GM19328 (cell line): ENCODE measurements around the gene DDX55.

Experiments used
- ATAC-seq: cut with Tn5 transposase; IDR thresholded peaks from one replicate; pipeline ENCODE4 v1.9.1; 2021; ENCODE audit warnings: mild to moderate bottlenecking, moderate library complexity; ENCODE audit not compliant: unreplicated experiment

DDX55 gene

DNA sequence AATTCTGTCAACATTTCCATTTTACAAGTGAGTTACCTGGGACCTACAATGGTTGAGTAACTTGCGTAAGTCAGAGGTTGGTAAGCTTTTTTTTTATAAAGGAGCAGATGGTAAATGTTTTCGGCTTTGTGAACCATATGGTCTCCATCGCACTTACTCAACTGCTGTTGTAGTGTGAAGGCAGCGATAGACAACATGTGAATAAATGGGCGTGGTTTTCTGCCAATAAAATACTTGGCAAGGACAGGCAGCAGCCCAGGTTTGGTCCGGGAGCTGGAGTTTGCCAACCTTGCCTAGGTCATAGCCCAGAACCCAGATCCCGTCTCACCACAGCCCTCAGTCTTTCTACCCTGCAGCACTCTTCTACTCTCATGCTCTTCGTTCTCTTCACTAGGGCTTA is 6.3 kb downstream of the DDX55 start:
- ATAC-seq, result no peak

DNA sequence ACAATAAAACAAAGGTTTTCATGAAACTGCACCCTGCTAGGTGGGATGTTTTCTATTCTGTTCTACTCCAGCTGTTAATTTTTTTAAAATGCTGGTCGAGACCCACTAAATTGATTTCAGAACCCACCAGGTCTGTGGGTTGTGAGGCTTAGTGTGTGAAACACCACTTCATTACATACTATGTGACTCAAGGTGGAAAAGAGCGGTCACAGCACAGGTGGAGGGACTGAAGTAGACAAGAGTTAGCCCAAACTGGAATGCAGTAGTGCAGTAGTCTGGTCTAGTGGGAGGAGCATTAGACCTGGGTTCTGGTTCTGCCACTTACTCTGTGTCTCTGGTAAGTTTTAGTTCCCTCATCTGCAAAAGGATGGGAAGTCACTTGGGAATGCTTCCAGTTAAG is 12.2 kb downstream of the DDX55 start:
- no peak for ATAC-seq

DNA sequence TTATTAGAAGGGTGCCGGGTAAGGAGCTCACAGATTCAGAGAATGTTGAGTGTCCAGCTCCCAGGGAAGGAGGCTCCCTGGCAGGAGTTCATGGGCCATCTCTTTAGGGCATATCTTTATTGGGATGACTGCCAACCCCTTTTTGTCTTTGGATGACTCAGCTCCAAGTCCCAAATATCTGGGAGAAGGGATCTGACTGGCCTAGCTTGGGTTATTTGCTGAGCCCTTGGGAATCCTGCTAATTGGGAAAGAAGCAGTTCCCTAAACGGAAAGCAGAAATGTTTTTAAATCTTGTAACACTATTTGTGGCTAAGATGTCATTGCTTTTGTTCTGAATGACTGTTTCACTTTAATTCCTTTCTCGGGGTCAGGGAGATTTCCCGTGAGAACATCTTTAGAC is 12.6 kb downstream of the DDX55 start:
- ATAC-seq, result no peak

DNA sequence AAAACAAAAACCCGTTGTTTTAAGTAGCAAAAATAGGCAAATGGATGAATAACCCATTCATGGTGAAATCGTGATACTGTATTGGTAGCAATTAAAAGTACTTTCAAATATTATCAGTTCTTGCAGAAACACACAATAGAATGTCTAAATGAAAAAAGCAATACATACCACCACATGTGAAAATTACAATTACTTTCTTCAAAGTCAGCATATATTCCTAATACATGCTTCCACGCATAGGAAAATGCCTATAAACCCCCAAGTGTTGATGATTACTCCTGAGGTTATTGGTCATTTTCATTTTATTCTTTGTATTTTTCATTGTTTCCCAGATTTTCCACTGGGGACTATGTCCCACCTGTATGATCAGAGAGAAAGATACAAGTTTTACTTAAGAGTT is 15.2 kb downstream of the DDX55 start:
- no peak for ATAC-seq

DNA sequence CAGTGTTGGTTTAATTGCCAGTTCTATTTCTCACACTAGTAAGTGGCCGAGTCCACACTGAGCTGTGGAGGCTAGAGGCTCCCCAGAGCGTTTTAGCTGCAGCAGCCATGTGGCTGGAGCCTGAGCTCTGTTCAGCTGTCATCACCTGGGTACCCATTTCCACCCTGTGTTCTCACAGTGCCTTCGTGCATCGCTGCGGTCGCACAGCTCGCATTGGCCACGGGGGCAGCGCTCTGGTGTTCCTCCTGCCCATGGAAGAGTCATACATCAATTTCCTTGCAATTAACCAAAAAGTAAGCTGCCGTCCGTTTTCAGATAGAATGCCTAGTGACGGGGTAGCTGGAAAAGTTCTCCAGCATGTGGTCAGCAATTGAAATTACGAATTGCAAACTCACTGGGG is 15.7 kb downstream of the DDX55 start:
- ATAC-seq, result no peak

DNA sequence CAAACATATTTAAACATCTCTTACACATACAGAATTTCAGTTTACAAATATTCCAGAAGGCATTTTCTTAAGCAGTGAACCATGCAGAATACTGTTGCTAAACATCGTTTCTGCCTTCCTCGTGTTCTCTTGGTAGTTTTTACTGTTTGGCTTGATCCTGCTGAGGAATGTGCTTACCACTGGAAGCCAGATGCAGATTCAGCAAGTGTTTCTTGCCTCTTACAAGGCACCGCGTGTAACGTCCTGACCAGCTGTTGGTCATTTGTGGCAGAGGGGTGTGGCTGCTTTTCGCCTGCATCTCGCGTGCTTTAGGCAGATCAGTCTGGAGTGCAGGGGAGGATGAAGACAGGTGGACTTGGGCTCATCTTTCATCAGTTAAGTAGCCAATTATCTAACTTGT is 19.2 kb downstream of the DDX55 start:
- no peak for ATAC-seq

DNA sequence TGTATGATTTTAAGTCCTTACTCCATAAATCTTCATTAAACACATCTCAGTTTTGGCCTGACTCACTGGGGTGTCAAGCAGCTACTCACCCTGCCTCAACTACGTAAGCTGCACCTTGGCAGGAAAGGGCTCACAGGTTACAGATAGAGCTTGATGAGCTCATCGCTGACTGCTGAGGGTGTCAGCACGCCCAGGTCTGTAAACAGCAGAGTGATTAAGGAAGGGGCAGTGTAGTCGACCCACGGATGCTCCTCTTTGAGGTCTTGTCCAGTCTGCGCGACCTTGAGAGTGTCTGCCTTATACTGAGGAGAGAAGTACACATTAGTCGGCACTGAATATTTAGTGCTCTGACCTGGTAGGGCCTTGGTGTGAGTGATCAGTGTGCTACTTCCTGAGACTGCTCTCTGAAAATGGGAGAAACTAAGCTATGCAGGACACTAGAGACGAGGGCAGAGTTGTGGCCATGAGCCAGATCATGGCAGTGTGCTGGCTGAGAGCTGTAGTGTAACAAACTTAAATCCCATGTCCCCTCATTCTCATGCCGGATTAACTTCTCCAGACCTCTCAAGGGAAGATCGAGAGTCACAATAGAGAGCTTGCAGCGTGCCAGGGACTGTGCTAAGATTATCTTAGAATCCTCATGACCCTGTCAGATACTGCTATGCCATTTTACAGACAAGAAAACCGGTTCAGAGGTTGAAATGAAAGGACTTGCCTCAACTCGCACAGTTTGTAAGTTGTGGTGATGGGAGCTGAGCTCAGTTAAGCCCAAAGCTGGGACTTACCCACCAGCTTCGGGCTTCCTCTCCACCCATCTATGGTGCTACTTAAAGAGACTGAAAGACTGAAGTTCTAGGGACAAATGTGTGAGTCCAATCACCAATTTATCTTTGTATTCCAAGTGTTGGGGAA is 20.0 kb downstream of the DDX55 start:
- ATAC-seq, result no peak

DNA sequence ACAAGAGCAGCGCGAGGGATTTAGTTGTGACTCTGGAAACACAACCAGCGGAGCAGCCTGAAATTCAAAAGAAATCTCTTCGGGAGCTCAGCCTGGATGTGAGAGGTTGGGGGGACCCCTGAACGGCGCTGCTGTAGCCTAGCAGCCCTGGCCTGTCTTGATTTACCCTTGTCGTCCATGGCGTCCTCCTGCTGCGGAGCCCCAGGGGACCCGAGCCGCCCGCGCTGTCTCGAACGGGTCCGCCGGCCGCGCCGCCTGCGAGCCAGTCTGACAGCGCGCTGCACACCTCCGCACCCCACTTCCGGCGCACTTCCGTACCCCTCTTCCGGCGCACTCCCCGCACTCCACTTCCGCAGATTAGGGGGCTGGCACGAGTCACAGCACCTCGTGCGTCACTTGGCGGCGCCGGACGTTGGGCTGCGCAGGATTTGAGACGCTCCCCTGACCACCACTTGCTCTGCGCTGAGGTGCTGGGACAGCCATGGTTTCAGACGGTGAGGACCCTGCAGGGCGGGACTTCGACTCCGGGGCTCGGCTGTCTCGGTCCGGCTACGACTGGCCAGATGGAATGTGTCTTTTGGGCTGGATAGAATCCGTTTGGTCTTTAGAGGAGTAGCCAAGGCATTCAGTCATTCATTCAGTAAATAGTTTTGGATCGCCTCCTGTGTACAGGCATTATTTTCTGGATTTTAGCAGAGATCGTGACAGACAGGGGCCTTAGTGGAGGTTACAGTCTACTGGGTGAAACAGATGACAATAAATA is 31.7 kb downstream of the DDX55 start, which contains the start of the genes EIF2B1 and GTF2H3:
Gene EIF2B1 (minus strand): TSS at position 308 of the 763 bp plus-strand sequence. CDS start 129 bp downstream, at position 179.
Gene GTF2H3 (plus strand): TSS at position 451 of the 763 bp plus-strand sequence. CDS start 31 bp downstream, at position 482.
- ATAC-seq, result peak; percentile 95

DNA sequence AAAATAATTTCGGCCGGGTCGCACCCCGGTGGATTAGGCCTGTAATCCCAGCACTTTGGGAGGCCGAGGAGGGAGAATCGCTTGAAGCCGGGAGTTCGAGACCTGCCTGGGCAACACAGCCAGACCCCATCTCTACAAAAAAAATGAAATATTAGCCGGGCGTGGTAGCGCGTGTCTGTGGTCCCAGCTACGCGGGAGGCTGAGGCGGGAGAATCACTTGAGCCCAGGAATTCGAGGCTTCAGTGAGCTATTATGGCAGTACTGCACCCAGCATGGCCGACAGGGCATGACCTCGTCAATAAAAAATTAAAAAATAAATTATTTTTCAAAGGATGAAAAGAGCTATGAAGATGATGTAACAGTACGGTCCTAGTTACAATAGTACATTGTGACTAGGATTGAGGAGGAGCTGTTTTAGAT is 32.3 kb downstream of the DDX55 start:
- ATAC-seq, result no peak

DNA sequence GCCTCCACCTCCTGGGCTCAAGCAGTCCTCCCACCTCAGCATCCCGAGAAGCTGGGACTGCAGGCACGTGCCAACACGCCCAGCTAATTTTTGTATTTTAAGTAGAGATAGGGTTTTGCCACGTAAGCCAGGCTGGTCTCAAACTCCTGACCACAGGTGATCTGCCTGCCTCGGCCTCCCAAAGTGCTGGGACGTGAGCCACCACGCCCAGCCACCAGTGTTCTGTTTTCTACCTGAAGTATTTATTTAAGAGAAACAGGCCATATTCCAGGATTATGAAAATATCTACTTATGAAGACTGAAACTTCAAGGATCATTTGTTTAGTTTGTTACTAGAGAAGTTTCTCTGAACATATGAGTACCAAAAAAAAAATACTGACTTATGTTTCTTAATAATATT is 42.0 kb downstream of the DDX55 start:
- ATAC-seq, result no peak

DNA sequence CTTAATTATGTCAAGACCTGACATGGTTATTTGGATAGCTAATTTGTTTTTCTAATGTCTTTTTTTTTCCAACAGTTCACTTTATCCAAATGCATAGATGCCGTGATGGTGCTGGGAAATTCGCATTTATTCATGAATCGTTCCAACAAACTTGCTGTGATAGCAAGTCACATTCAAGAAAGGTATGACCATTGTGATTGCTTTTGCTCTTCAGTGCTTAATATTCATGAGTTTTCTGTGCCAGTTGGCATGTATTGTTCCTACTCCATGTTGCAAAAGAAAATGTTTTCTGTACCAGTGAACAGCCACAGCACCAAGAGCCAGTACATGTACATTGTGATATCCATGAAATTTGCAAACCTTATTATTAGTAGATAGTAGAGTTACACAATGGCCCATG is 43.5 kb downstream of the DDX55 start:
- ATAC-seq, result no peak

DNA sequence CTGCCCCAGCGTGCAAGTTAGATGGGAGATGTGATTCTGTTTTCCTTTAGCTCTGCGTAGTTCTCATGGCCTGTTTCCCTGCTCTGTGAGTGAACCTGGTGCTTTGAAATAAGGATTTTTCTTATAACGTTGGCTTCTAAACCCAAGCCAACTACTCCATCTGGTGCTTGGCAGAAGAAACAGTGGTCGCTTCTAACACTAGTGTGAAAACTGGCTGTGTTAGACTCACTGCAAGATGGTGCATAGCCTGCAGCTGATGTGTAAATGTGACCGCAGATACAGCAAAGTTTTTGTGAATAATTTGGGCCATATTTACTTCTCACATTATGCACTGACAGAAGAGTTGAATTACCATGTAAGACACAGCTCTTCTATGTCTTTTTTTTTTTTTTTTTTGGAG is 44.0 kb downstream of the DDX55 start:
- ATAC-seq, result no peak

DNA sequence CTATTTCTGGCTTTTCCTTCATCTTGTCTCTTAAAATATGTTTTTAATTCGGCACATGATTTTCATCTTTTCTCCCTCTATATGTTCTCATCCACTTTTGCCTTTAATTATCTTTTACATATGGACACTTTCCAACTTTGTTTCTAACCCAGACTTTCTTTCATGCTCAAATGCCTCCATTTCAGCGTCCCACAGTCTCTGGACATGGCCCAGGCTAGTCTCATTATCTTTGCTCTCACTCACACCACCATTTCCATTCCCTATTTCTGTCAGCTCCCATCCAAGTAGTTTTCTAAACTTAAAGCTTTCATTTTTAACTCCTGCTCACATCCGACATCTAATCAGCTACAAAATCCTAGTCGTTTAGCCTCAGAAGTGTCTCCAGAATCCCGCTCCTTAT is 46.5 kb downstream of the DDX55 start:
- ATAC-seq, result no peak

DNA sequence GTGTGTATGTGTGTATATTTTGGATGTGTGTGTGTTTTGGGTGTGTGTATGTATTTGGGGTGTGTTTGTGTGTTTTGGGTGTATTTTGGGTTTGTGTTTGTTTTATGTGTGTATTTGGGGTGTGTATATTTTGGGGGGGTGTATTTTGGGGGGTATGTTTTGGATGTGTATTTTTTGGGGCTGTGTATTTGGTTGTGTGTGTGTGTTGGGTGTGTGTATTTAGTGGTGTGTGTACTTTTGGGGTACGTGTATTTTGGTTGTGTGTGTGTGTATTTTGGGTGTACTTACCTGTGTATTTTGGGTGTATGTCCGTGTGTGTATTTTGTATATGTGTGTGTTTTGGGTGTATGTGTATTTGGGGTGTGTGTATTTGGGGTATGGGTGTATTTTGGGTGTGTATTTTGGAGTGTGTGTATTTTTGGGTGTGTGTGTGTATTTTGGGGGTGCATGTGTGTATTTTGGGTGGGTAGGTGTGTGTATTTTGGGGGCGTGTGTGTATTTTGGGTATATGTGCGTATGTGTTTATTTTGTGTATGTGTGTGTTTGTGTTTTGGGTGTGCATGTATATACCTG is 52.3 kb downstream of the DDX55 start:
- ATAC-seq, result no peak

DNA sequence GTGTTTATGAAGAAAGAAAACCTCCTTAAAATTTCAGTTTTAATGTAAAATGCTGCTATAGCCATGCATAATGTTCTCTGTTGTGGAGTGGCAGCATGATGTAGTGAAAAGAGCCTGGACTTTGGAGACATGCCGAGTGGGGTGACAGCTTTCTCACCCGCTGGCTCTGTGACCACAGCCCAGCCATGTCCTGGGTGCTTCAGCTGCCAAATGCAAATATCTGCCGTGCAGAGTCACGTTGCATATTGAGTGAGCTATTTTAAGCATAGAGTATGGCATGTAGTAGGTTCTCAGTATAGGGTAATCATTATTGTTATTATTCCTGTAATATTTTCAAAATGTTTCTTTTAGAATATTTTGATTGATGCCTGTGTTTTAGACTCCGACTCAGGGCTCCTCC is 53.5 kb downstream of the DDX55 start:
- peak; percentile 77 for ATAC-seq

DNA sequence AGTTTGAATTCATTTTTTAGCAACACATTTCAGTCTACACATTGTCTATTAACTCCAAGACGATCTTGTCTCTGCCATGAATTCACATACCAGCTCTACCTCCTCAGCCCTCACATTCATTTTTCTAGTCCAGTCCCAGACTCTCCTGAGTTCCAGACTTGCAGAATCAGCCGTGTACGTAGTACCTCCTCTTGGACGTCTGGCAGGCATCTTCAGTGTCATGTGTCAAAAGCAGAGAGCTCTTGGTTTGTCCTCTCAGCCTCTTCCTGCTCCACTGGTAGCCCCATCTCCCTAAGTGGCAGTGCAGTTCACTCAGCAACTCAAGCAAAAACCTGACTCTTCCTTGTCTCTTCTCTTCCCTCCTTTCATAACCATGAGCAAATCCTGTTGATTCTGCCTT is 54.5 kb downstream of the DDX55 start:
- no peak for ATAC-seq

DNA sequence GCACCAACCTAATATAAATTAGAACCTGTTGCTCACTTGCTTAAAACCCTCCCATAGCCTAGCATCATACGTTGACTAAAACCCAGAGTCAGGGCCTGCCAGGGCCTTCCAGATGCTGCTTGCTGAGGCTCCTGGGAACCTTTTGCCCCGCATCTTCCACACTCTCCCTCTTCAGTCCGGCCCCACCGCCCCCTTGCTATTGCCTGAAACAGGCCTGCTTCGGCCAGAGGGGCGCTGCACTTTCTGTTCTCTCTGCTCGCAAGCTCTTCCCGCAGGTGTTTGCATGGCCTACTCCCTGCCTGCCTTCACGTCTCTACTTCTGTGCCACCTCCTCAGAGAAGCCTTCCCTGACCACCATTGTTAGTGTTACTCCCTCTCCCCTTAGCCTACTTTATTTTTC is 55.3 kb downstream of the DDX55 start:
- ATAC-seq, result no peak

DNA sequence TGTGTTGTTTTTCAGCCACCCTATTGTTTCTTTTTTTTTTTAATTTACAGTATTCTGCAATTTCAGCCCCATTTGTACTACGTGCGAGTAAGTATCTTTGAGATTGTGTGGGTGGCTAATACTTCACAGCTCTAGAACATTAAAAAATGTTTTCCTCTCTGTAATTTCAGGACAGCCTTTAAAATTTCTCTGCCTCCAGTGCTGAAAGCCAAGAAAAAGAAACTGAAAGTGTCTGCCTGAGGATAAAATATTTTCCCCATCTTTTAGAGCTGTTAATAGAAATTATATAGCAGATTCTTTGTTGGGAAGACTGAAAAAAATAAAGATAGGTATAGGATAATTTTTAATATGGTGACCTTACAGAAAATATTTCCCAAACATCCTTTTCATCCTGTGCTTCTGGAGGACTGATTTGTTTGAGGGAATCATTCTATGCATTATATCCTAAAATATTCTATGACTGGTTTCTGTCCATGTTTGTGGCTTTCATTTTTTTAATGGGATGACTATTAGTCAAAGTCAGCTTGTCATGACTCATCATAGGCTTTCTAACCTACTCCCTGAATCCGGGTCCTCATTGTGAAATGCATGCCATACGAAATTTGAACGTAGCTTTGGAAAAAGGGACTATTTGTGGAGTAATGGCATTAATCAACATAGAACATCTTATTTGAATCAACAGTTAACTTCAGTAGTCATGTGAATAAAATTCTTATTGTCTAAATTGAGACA is 58.3 kb downstream of the DDX55 start:
- ATAC-seq, result no peak

DNA sequence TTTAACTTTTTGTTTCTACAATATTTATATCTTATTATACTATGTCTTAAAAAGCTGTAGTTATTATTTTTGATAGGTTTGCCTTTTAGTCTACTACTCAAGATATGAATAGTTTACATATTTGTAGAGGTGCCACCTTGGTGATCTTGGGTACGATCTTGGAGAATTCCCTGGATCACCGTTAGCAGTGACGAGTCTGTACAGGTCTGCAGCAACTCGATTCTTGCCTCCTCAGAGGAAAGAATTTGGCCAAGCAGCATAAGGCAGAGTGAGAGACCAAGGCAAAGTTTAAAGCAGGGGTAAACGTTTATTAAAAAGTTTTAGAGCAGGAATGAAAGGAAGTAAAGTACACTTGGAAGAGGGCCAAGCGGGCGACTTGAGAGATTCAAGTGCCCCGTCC is 65.9 kb downstream of the DDX55 start:
- ATAC-seq, result no peak
